ENCODE measurements around the gene AATF. TPM values are rescaled to one million over a fixed set of nuclear protein-coding genes. Genes with fewer than 3 reads are reported as not detected.

The AATF gene
- total and polyA plus RNA-seq, 4 donors: 20.9 to 43.3 (median 33.4) TPM

GRCh38 chr17:36918211-36918691 is 30.5 kb upstream of the AATF start:
- Histone ChIP-seq H3K27me3 (ENCODE audit: control insufficient read depth, insufficient read depth, low read length) (peaks cover 24% of the 10 kb centered on the region), H3K4me3 (ENCODE audit: low read depth, low read length) (no peak overlapping the region), H3K9me3 (ENCODE audit: control insufficient read depth, insufficient read depth, low read length) (no peaks in the 10 kb centered on the region), H3K36me3 (ENCODE audit: control insufficient read depth, insufficient read depth, low read length) (no peaks in the 10 kb centered on the region), H3K4me1 (ENCODE audit: control insufficient read depth, insufficient read depth, low read length) (peaks cover 18% of the 10 kb centered on the region), H3K27ac (ENCODE audit: low read depth, low read length) (no peak overlapping the region)
- WGBS (ENCODE audit: insufficient coverage): 20% methylated on average over 1 of the region's 3 CpGs
- peak in 1 of 6 donors; percentile 39 for DNase-seq (ENCODE audit: low read depth in 4 of 6, low spot score in 6 of 6)

- Histone ChIP-seq H3K4me1 (ENCODE audit: control insufficient read depth, insufficient read depth, low read length) (peaks cover 18% of the 10 kb centered on the region), H3K27me3 (ENCODE audit: control insufficient read depth, insufficient read depth, low read length) (peaks cover 24% of the 10 kb centered on the region), H3K4me3 (ENCODE audit: low read depth, low read length) (no peak overlapping the region), H3K36me3 (ENCODE audit: control insufficient read depth, insufficient read depth, low read length) (no peaks in the 10 kb centered on the region), H3K27ac (ENCODE audit: low read depth, low read length) (no peak overlapping the region), H3K9me3 (ENCODE audit: control insufficient read depth, insufficient read depth, low read length) (no peaks in the 10 kb centered on the region)
- DNase-seq (ENCODE audit: low read depth in 4 of 6, low spot score in 6 of 6): no peak
- 66% methylated on average over 7 of the region's 7 CpGs for WGBS (ENCODE audit: insufficient coverage)
These were observed 29.3 kb upstream of the AATF start for GRCh38 chr17:36919407-36919968.

GRCh38 chr17:36920032-36921005 is 28.4 kb upstream of the AATF start:
- peaks cover 29% of the 10 kb centered on the region for H3K27me3 ChIP-seq (ENCODE audit: control insufficient read depth, insufficient read depth, low read length)
- H3K36me3 ChIP-seq (ENCODE audit: control insufficient read depth, insufficient read depth, low read length): no peaks in the 10 kb centered on the region
- no peaks in the 10 kb centered on the region for H3K9me3 ChIP-seq (ENCODE audit: control insufficient read depth, insufficient read depth, low read length)
- no peak overlapping the region for H3K27ac ChIP-seq (ENCODE audit: low read depth, low read length)
- peaks cover 18% of the 10 kb centered on the region for H3K4me1 ChIP-seq (ENCODE audit: control insufficient read depth, insufficient read depth, low read length)
- H3K4me3 ChIP-seq (ENCODE audit: low read depth, low read length): no peak overlapping the region
- WGBS (ENCODE audit: insufficient coverage): 33% methylated on average over 10 of the region's 18 CpGs
- peak in 1 of 6 donors; percentile 25 for DNase-seq (ENCODE audit: low read depth in 4 of 6, low spot score in 6 of 6)

GRCh38 chr17:36921095-36921851 is 27.5 kb upstream of the AATF start:
- Histone ChIP-seq H3K4me1 (ENCODE audit: control insufficient read depth, insufficient read depth, low read length) (peaks cover 18% of the 10 kb centered on the region), H3K36me3 (ENCODE audit: control insufficient read depth, insufficient read depth, low read length) (no peaks in the 10 kb centered on the region), H3K4me3 (ENCODE audit: low read depth, low read length) (no peak overlapping the region), H3K9me3 (ENCODE audit: control insufficient read depth, insufficient read depth, low read length) (no peaks in the 10 kb centered on the region), H3K27ac (ENCODE audit: low read depth, low read length) (no peak overlapping the region), H3K27me3 (ENCODE audit: control insufficient read depth, insufficient read depth, low read length) (peaks cover 31% of the 10 kb centered on the region)
- peak in 1 of 6 donors; percentile 39 for DNase-seq (ENCODE audit: low read depth in 4 of 6, low spot score in 6 of 6)
- WGBS (ENCODE audit: insufficient coverage): 11% methylated on average over 3 of the region's 7 CpGs

- H3K36me3 ChIP-seq (ENCODE audit: control insufficient read depth, insufficient read depth, low read length): no peaks in the 10 kb centered on the region
- peaks cover 39% of the 10 kb centered on the region for H3K27me3 ChIP-seq (ENCODE audit: control insufficient read depth, insufficient read depth, low read length)
- no peak overlapping the region for H3K4me3 ChIP-seq (ENCODE audit: low read depth, low read length)
- no peak for DNase-seq (ENCODE audit: low read depth in 4 of 6, low spot score in 6 of 6)
- peaks cover 18% of the 10 kb centered on the region for H3K4me1 ChIP-seq (ENCODE audit: control insufficient read depth, insufficient read depth, low read length)
- H3K27ac ChIP-seq (ENCODE audit: low read depth, low read length): no peak overlapping the region
- no peaks in the 10 kb centered on the region for H3K9me3 ChIP-seq (ENCODE audit: control insufficient read depth, insufficient read depth, low read length)
These were observed 26.6 kb upstream of the AATF start for GRCh38 chr17:36922175-36922574.

- Histone ChIP-seq H3K9me3 (ENCODE audit: control insufficient read depth, insufficient read depth, low read length) (no peaks in the 10 kb centered on the region), H3K27ac (ENCODE audit: low read depth, low read length) (no peak overlapping the region), H3K4me1 (ENCODE audit: control insufficient read depth, insufficient read depth, low read length) (peaks cover 19% of the 10 kb centered on the region), H3K4me3 (ENCODE audit: low read depth, low read length) (no peak overlapping the region), H3K27me3 (ENCODE audit: control insufficient read depth, insufficient read depth, low read length) (peaks cover 55% of the 10 kb centered on the region), H3K36me3 (ENCODE audit: control insufficient read depth, insufficient read depth, low read length) (no peaks in the 10 kb centered on the region)
- WGBS (ENCODE audit: insufficient coverage): 69% methylated on average over 2 of the region's 5 CpGs
- peak in 1 of 6 donors; percentile 12 for DNase-seq (ENCODE audit: low read depth in 4 of 6, low spot score in 6 of 6)
These were observed 24.9 kb upstream of the AATF start for GRCh38 chr17:36923814-36924221.

- Histone ChIP-seq H3K27me3 (ENCODE audit: control insufficient read depth, insufficient read depth, low read length) (peaks cover 61% of the 10 kb centered on the region), H3K27ac (ENCODE audit: low read depth, low read length) (no peak overlapping the region), H3K4me1 (ENCODE audit: control insufficient read depth, insufficient read depth, low read length) (peaks cover 28% of the 10 kb centered on the region), H3K9me3 (ENCODE audit: control insufficient read depth, insufficient read depth, low read length) (no peaks in the 10 kb centered on the region), H3K36me3 (ENCODE audit: control insufficient read depth, insufficient read depth, low read length) (no peaks in the 10 kb centered on the region), H3K4me3 (ENCODE audit: low read depth, low read length) (no peak overlapping the region)
- no peak for DNase-seq (ENCODE audit: low read depth in 4 of 6, low spot score in 6 of 6)
- no CpG with 5 or more reads among the region's 3 CpGs for WGBS (ENCODE audit: insufficient coverage)
These were observed 22.5 kb upstream of the AATF start for GRCh38 chr17:36926226-36926625.

GRCh38 chr17:36926701-36927100 is 22.1 kb upstream of the AATF start:
- Histone ChIP-seq H3K4me3 (ENCODE audit: low read depth, low read length) (no peak overlapping the region), H3K27me3 (ENCODE audit: control insufficient read depth, insufficient read depth, low read length) (peaks cover 64% of the 10 kb centered on the region), H3K27ac (ENCODE audit: low read depth, low read length) (no peak overlapping the region), H3K4me1 (ENCODE audit: control insufficient read depth, insufficient read depth, low read length) (peaks cover 30% of the 10 kb centered on the region), H3K36me3 (ENCODE audit: control insufficient read depth, insufficient read depth, low read length) (no peaks in the 10 kb centered on the region), H3K9me3 (ENCODE audit: control insufficient read depth, insufficient read depth, low read length) (no peaks in the 10 kb centered on the region)
- WGBS (ENCODE audit: insufficient coverage): no CpG with 5 or more reads among the region's 2 CpGs
- DNase-seq (ENCODE audit: low read depth in 4 of 6, low spot score in 6 of 6): no peak

- Histone ChIP-seq H3K27me3 (ENCODE audit: control insufficient read depth, insufficient read depth, low read length) (peaks cover 79% of the 10 kb centered on the region), H3K4me1 (ENCODE audit: control insufficient read depth, insufficient read depth, low read length) (peaks cover 48% of the 10 kb centered on the region), H3K9me3 (ENCODE audit: control insufficient read depth, insufficient read depth, low read length) (no peaks in the 10 kb centered on the region), H3K36me3 (ENCODE audit: control insufficient read depth, insufficient read depth, low read length) (no peaks in the 10 kb centered on the region), H3K4me3 (ENCODE audit: low read depth, low read length) (no peak overlapping the region), H3K27ac (ENCODE audit: low read depth, low read length) (no peak overlapping the region)
- DNase-seq (ENCODE audit: low read depth in 4 of 6, low spot score in 6 of 6): peak in 1 of 6 donors; percentile 67
- WGBS (ENCODE audit: insufficient coverage): 33% methylated on average over 5 of the region's 13 CpGs
These were observed 20.0 kb upstream of the AATF start for GRCh38 chr17:36928471-36929345.

All from spinal cord (tissue), 10 donors.